Measurements from ENCODE around the gene FAM76B.

Gene FAM76B

DNA sequence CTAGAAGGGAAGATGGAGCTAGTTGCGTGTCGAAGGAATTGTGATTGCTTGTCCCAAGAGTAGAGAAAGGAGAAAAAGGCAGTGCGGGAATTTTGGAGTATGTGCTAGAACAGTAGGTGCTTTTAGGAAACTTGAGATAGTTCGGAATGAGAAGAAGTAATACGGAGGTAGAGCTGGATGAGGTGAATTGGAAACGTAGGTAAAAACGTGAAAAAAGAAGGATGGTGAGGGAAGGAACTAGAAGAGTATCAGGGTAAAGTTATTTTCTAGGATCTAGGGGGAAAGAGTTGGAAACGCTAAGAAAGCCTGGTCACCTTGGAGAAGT lies 2.1 kb upstream of the FAM76B start:
- DNase-seq: no peak

DNA sequence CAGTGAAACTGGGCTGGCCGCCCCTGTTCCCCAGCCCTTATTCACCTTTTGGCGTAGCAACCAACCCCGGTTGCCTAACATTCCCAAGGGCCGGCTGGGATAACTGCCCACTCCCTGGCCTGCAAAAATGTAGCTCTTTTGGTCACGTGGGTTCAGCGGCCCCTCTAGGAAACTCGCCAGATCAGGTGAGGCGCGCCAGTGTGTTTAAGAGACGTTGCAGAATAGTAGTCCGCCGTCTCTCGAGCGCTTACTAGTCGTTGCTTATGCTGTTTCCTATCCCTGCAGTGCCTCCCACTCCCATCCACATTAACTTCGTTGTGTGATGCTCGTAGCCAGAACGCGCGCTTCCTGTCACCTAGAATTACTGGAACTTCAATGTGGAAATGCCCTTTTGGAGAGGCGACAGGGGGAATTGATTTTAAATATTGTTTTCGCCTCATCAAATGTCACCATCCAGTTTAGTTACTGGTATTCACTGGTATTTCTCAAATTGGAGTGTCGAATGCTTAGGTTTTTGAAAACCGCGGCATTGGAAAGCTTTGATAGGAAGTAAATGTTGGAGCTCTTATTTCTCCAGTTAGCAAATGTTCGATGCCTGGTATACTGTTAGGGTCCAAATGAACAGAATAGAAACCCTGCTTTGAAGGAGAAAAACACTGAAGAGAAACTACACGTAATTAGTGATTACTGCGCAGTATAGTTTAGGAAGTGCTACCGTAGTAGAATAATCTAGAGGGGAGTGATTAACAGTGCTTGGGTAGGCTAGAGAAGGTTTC lies 1.5 kb upstream of the FAM76B start:
- peak; percentile 49 for DNase-seq

DNA sequence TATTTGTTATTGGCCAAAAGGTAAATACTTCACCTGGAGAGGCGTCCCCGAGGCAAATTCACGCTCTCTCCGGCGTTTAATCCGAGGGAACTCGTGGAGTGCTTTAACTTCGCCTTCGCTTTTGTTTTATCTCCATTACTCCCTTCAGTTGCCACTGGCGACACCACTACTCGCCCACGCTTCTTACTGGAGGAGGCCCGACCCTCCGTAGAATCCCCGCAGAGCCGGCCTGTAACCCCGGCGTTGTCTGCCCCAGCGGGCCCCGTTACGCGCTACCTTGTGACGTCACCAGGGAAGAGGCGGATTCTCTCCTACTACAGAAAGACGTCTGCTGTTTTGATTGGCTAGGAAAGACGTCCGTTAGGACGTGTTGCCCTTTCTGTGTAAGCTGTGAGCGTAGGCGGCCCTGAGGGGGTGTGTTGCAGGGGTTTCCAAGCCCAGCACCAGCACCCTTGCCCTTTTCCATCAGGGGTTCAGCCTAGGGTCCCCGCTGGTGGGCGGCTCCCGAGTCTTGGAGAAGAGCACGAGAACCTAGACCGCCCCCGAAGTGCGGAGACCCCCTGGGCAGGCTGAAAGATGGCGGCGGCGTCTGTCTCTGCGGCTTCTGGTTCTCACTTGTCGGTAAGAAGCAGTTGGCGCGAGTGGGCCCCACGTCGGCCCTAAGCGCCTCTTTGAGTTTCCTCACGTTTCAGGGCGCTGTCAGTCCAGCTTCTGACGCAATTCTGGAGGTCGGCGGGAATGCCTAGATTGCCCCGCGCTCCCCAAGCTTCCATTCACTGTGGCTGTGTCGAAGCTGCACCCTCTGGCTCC lies 746 bp upstream of the FAM76B start, which contains the start of gene CEP57:
Gene CEP57, plus strand, starts transcription at position 376 of the 810 bp plus-strand sequence. Its CDS starts 201 bp downstream, at position 577.
- peak; percentile 95 for DNase-seq

DNA sequence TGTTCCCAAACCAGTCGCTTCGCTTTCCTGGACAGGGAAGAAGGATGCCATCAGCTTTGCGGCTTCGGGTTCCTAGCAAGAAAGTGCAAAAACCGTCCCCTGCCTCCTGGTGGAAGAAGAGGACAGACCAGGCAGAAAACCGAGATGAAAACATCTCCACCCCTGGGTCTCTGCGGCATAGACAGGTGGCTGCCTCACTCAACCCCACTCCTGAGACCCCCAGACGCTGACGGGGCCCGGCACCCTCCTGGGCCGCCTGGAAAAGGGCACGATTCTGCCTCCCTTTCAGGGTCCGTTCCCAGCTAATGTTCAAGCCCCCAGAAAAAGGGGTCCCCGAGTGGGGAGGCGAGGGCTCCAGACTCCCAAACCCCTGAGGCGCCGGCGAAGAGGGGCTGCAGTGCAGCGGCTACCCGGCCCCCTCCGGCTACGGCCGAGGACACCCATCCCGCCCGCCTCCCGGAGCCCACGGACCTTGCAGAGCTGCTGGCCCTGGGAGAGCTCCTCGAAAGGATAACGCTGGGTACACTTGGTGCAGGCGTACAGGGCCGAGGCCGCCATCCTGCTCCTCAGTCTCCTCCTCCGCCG lies 569 bp downstream of the FAM76B start:
- DNase-seq: peak; percentile 34

DNA sequence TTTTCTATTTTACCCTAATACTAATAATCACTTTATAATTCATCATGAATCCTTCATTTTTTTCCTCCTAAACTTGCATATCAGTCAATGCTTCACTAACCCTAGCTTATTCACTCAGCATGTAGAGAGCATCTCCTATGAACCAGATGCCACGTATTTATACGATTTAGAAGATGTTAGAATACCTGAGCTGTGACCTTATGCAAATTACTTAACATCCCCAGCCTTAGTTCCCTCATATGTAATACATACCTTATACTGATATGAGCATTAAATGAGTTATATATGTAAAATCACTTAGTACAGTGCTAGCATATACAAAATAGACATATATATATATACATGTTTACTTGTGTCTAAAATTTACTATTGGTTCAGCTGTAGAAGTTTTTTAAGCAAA lies 9.0 kb downstream of the FAM76B start:
- DNase-seq: no peak

DNA sequence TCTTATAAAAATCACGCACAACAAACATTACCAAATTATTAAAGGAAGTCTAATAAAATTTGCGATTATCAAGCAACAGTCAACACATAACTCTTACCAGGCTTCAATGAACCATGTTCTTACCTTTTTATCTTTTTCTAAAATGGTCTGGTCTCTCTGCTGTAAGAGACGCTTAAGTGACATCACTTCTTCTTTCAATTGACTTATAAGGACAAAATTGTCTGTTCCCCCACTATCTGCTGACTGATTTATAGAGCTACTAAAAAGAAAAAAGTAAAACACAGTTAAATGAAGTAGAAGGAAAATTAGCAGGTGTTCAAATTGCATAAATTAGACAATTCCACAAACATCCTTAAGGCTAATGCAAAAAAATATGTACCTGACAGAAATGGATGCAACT lies 10.9 kb downstream of the FAM76B start:
- no peak for DNase-seq

DNA sequence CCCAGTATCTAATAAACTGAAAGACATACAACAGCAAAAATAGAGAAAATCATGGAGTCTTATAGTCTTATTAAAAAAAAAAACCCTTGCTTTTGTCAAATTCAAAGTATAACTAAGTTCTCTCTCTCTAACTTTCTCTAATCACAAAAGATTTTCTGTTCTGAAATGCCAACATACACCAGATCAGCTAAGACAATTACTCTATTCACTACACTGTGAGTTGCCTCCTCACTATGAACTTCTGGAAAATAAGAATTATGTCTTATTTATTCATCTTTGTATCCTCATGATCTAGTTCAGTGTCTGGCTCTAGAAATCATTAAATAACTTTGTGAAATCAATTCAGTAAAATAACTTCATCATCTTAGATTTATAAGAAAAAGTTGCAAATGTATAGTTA lies 12.7 kb downstream of the FAM76B start:
- DNase-seq: no peak

DNA sequence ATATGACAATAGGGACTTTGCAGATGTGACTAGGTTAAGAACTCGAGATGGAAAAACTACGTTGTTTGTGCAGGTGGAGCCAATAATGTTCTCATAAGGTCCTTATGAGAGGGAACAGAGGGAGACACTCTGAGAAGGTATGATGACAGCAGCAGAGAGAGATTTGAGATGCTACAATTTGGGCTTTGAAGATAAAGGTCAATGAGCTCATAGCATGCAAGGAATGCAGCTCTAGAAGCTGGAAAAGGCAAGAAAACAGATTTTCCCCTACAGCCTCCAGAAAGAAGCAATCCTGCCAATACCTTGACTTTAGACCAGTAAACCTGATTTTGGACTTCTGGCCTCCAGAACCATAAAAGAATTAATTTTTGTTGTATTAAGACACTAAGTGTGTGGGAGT lies 21.1 kb downstream of the FAM76B start:
- DNase-seq: no peak

DNA sequence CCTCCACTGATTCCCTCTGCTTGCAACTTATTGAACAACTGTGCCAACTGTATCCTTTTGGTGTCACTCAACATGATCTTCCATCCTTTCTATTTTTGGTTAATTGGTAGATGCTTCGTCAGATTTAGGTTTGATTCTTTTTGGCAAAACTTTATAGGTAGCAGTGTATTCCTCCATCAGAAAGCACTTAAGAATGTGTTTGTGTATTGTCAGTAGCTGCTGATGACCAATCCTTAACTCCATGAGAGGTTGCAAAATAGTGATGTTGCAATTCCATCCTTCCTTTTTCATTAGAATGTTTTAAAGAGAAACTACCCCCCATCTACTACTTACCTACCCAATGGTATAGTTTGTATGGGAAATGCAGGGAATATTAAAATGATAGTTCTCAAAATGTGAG lies 22.1 kb downstream of the FAM76B start:
- no peak for DNase-seq

DNA sequence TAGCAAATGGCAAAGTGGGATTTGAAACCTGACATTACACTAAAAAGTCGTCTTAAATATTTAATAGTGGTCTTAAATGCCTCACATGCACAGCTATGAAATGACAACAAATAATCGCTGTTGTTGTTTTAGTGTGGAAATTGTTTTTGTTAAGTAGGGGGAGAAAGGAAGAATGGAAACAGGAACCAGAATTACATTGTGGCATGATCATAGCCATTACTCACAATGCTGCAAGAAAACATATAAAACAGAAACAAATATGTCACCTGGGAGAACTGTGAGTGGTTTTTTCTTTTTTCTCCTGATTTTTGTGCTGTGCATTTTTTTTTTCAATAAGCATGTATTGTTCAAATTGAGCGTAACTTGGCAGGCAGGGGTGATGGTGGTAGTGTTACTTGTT lies 22.9 kb downstream of the FAM76B start:
- no peak for DNase-seq

DNA sequence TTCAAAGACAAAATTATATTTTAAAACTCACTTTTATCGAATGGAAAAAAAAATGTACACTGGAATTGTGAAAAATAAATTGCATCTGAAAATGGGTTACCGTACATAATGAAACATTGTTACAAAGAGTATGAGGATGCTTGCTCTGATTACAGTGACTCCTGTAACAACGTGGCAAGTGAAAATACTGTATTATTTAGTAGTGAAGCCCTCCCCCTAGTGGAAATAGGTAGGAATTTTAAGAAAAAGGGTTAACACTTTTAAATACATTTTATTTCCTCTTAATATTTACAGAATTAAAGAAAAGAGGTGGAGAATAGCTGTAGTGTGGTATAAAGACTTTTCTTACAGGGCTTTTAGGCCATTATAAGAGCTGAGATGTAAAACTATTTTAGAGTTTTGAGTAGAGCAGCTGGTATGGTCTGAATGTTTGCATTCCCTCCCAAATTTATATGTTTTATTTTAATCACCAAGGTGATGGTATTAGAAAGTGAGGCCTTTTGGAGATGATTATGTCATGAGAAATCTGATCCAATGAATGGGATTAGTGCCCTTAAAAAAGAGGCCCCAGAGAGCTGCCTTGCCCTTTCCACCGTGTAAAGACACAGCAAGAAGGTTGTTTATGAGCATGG lies 25.2 kb downstream of the FAM76B start:
- DNase-seq: no peak

DNA sequence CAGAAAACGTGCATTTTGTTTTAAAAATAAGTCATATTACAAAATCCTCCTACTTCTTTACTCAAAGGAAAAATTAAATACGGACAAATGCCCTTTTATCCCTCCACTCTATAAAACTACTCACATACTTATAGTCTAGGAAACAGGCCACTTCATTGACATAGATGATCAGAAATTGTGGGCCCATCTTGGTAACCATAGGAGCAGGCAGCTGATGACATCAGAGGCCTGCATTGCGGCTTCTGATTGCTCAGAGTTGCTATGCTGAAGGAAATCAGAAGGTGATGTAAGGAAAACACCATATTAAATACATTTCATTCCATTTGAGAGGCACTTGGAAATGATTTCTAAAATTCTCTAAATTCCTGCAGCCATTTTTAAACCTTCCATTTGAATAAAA lies 27.0 kb downstream of the FAM76B start:
- no peak for DNase-seq

DNA sequence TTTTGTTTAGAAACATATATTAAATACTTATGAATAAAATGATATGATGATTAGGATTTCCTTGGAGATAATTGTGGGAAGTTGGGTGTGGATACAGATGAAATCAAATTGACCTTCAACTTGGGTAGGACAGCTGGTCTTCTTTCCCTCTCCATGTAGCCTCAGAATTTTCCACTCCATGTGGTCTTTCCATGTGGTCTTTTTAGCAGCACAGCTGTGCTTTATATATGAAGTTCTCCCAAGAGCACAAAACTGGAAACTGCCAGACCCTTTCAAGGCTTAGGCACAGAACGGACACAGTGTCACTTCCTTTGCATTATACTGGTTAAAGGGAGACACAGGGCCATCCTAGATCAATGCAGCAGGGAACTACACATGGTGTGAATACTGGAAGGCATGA lies 28.6 kb downstream of the FAM76B start:
- DNase-seq: no peak

DNA sequence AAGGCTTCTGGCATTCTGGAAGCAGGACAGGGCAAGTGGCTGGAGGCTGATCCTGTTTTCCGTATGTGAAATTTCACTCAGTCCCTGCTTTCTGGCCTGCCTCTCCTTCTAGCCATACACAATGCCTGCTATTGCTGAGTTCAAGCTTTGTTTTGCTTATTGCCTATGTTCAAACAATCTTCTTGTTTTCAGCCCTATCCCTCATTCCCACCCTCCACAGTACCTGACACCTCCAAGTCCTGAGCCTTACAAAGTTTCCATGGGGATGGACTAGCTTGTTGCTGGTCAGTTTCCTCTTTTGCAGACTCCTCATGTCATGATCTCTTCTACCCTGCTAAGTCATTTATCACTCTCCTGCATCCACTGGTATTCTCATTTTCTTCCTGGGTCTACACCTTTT lies 38.1 kb downstream of the FAM76B start:
- DNase-seq: no peak

DNA sequence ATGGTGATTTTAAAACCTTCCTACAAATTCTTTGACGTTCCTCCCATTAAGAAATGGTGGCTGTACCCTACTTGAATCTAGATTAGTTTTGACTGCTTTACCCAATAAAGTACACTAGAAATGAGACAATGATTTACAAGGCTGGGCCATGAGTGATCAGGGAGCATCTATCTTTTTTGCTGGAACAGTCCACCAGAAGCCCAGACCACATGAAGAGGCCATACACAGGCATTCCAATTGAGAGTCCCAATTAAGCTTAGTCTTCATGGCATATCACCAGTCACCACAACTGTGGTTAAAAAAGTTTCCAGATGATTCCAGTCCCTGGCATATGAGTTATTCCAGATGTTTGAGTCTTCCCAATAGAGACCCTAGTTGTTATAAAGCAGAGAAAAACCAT lies 39.5 kb downstream of the FAM76B start:
- DNase-seq: no peak

DNA sequence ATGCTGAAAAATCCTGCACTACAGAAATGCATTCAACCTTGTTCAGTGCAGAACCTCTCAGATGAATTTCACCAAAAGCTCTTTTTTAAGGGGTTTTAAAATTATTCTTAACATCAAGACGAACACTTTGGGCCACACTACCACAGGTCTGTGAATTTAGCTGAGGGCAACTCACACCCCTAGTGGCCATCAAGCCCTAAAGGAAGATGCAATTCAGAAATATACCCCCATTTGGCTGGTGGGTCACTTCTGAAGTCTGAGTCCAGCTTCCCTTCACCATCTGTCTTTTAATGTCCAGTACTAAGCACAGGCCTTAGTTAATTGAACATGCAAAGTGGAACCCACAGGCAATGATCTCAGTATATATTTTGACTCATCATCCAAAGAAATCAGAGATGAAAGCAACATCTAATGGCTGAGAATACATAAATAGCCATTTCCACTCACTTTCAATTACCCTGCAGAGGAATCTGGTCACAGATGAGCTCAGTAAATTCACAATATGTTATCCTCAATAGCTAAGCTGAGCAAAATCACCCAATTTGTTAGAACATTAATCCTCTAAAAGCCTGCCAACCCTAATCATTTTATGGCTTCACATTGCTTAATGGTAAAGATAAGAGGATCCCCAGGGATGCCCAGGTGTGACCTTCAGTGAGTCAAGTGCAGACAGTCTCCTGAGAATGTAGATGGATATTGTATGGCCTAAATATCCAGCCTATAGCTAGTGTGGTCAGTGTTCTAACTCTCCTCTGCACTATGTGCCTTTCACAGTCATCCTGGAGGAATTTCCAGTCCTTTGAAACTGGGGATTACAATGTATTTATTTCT lies 50.3 kb downstream of the FAM76B start:
- DNase-seq: no peak

DNA sequence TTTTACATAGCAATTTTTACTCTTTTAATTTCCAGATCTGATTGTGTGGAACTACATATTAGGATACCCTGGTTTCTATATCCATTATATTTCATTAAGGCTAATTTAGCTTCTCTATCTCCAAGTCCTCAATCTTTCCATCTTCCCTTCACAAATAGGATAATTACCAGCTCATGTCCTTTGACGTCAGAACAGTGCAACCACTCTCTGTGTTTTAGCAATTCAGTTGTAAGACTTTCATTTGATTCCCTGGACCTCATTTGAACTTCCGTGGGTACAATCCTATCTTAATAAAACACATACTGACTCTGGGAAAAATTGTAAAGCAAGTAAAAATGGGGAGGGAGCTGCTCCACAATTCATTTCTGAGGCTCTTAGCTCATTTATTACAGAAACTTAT lies 52.8 kb downstream of the FAM76B start:
- DNase-seq: no peak

DNA sequence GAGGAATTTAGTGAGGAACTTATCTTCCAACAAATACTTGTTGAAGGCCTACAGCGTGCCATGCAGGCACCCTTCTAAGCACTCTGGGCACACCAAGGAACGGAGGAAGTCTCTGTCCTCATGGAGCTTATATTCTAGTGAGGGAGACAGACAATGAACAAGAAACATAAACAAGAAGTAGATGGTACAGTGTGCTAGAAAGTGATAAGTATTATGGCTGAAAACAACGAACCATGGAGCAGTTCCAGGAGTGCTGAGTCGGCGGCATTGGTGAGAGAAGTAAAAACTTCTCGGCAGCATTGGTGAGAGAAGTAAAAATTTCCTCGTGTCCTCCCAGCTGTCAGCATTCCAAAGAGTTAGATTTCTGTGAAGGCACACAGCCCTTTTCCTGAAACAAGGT lies 53.2 kb downstream of the FAM76B start:
- DNase-seq: no peak

DNA sequence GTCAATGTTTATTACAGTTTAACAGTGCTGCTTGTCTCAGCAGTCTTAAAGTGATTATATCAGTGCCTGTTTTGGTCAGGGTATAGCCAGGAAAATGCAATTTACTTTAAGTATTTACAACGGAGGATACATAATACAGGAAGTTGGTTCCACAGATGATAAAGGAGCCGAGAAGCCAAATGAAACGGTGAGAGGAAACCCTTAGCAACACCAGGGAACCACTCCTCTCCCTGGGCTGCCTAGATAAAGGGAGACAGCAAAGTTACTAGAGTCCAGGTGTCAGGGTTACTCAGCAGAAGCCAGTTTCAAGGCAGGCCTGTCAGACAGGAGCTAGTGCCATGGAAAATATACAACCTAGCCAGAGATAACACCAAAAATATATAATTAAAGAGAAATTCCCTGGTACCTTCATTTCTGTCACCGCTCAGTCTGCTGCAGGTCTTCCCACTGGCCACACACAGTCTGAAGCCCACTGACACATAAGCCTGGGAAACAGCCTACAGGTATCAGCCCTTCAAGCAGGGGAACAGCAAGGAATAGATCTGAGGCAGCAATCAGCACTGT lies 55.5 kb downstream of the FAM76B start:
- DNase-seq: no peak

DNA sequence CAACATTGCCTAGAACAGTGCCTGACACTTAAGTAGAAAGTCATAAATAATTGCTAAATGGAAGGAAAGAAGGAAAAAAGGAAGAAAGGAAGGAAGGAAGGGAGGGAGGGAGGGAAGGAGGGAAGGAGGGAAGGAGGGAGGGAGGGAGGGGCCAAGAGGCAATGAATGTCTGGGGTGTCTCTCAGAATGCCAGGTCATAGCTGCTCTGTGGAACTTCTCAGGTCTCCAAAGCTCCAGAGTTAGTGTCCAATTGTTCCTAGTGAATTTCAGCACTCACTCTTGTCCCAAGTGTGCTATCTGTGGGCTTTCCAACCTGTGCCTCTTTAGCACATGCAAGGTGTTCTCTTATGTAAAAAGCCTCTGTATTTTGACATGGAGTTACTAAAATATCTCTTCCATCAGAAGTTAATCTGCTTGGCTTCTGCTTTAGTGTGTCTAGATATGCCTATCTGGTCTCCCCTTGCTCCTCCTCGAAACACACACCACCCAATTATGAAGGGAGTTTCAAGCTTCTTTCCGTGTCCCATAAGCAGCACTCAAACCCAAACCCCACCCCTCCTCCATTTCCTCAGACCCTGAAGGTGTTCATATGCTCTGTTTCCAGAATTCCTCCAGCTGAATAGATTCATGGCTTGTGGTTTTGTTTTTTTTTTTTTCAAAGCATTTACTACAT lies 56.5 kb downstream of the FAM76B start:
- DNase-seq: no peak

DNA sequence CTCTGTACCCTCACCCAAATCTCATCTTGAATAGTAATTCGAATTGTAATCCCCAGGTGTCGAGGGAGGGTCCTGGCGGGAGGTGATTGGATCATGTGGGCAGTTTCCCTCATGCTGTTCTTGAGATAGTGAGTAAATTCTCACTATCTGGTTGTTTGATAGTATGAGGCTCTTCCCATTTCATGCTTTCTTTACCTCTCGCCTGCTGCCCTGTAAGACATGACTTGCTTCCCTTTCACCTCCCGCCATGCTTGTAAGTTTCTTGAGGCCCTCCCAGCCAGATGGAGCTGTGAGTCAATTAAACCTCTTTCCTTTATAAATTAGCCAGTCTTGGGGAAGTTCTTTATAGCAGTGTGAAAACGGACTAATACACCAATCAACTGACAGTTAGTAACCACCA lies 60.1 kb downstream of the FAM76B start:
- DNase-seq: no peak

DNA sequence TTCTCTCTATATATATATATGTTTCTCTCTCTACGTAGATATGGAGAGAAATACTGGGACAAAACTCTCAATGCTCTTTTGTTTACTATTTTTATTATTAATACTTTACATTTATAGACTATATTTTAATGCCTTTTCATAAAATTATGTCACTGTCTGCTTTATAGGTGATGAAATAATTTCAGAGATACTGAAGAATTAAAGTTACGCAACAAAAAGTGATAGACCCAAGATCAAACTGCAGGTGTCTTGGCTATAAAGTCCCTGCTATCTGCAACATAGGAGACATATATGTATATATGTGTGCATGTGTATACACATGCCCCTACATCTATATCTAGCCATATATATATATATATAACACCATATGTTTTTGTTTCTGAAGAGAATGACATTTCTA lies 60.8 kb downstream of the FAM76B start:
- no peak for DNase-seq
